DND-41 (cell line): ENCODE data around the gene TTC1.

ENCODE experiments used
- ATAC-seq: fragments of 200-7000 bp; cut with Tn5 transposase; 3 replicates; pipeline ENCODE4 v1.9.1; 2021; ENCODE audit warnings: low read depth; ENCODE audit not compliant: insufficient read depth
- DNase-seq: peaks from one replicate; pipeline ENCODE4 v3.0.0-alpha.2; 2020
- H2AFZ ChIP-seq: 2 replicates; pipeline ENCODE4 v1.6.0; 2012; ENCODE audit warnings: low read depth, low read length
- H3K27ac ChIP-seq: 2 replicates; pipeline ENCODE4 v1.5.1; 2012; ENCODE audit warnings: low read length, inconsistent platforms
- H3K27me3 ChIP-seq: fragments of 200-600 bp; sonication (generic); 2 replicates; pipeline ENCODE4 v1.6.0; 2012; ENCODE audit warnings: low read length, mild to moderate bottlenecking, inconsistent platforms; ENCODE audit not compliant: insufficient read depth, poor library complexity
- H3K36me3 ChIP-seq: 2 replicates; pipeline ENCODE4 v1.5.1; 2012; ENCODE audit warnings: low read length, inconsistent platforms; ENCODE audit not compliant: insufficient read depth
- H3K4me1 ChIP-seq: 2 replicates; pipeline ENCODE4 v1.5.1; 2012; ENCODE audit warnings: mild to moderate bottlenecking, low read length; ENCODE audit not compliant: insufficient read depth
- H3K4me2 ChIP-seq: 2 replicates; pipeline ENCODE4 v1.6.0; 2012; ENCODE audit warnings: mild to moderate bottlenecking, moderate library complexity, low read length, inconsistent platforms; ENCODE audit not compliant: insufficient read depth
- H3K4me3 ChIP-seq, 2 experiments: fragments of 200-600 bp in 1 of 2; shearing (Covaris generic) in 1 of 2; 2 replicates each; pipeline ENCODE4 v1.5.1; 2012 to 2016; ENCODE audit warnings: inconsistent platforms in 2 of 2, low read length in 2 of 2, mild to moderate bottlenecking in 2 of 2, low read depth in 1 of 2, moderate library complexity in 1 of 2
- H3K79me2 ChIP-seq: 2 replicates; pipeline ENCODE4 v1.6.0; 2012; ENCODE audit warnings: low read length, inconsistent platforms; ENCODE audit not compliant: insufficient read depth
- H3K9ac ChIP-seq: 2 replicates; pipeline ENCODE4 v1.6.0; 2012; ENCODE audit warnings: low read depth, mild to moderate bottlenecking, inconsistent platforms, low read length, moderate library complexity
- H3K9me3 ChIP-seq: 2 replicates; pipeline ENCODE4 v1.5.1; 2012; ENCODE audit warnings: low read length, moderate library complexity, mild to moderate bottlenecking, inconsistent platforms; ENCODE audit not compliant: insufficient read depth, severe bottlenecking
- H4K20me1 ChIP-seq: 2 replicates; pipeline ENCODE4 v1.6.0; 2012; ENCODE audit warnings: low read length; ENCODE audit not compliant: insufficient read depth
- CTCF ChIP-seq: IDR thresholded peaks from 2 replicates; pipeline ENCODE4 v1.5.1; 2012; ENCODE audit warnings: borderline replicate concordance, low read length, moderate library complexity, mild to moderate bottlenecking; ENCODE audit not compliant: poor library complexity, severe bottlenecking; ENCODE audit errors: extremely low read depth
- EZH2 ChIP-seq: IDR thresholded peaks from 3 replicates; pipeline ENCODE4 v1.6.1; 2012; ENCODE audit warnings: borderline replicate concordance, low read depth, mild to moderate bottlenecking, moderate library complexity, low read length, inconsistent platforms; ENCODE audit not compliant: severe bottlenecking

The TTC1 gene

GRCh38 chr5:160088805-160089204 is 79.9 kb downstream of the TTC1 start:
- Histone ChIP-seq H2AFZ (no peak overlapping the region), H3K9ac (no peak overlapping the region), H3K4me1 (no peaks in the 10 kb centered on the region), H3K27ac (no peak overlapping the region), H4K20me1 (no peaks in the 10 kb centered on the region), H3K4me2 (no peak overlapping the region), H3K79me2 (no peaks in the 10 kb centered on the region), H3K9me3 (no peaks in the 10 kb centered on the region), H3K36me3 (peaks cover 23% of the 10 kb centered on the region), H3K27me3 (no peaks in the 10 kb centered on the region), H3K4me3 (no peak overlapping the region)
- ATAC-seq (no peak), DNase-seq (no peak)
- no peak for TF ChIP-seq CTCF
- no peak for TF ChIP-seq EZH2

DNA sequence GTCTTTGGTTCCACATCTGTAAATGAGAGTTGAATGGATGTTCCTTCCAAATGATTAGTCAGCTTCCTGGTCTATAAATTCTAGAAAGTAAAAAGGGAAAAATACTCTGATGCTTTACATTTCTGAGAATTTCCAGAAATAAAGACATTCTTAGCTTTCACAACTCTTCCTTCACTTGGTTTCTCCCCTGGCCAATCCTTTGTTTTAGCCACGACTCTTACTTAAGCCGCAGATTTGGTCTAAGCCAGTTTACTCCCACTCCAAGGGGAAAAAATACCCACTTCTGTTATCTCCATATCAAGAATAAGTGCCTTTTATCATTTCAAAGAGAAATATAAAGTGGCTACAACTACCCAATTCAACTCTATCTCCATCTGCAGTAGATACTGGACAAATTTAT is 80.6 kb downstream of the TTC1 start:
- TF ChIP-seq CTCF (no peak), EZH2 (no peak)
- Histone ChIP-seq H3K4me1 (no peaks in the 10 kb centered on the region), H3K27me3 (no peaks in the 10 kb centered on the region), H3K79me2 (no peaks in the 10 kb centered on the region), H2AFZ (no peak overlapping the region), H4K20me1 (no peaks in the 10 kb centered on the region), H3K4me3 (no peak overlapping the region), H3K4me2 (no peak overlapping the region), H3K9me3 (no peaks in the 10 kb centered on the region), H3K9ac (no peak overlapping the region), H3K36me3 (peaks cover 30% of the 10 kb centered on the region), H3K27ac (no peak overlapping the region)
- DNase-seq (no peak), ATAC-seq (no peak)

DNA sequence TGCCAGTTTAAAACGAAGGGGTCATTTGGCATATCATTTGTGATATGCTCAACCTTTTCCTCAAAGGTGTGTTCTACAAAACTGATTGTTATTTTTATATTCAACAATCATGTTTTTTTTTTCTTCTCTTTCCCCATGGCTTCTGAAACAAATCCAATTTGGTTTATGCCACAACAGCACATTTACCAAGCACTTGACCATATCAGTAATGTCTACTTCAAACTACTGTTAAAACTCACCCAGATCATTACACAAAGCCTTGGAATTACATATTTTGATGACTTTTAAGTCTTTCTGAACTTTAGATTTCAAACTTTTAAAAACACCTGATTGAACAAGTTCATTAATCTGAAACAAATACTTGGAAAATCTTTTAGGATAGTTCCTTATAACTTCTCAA is 81.1 kb downstream of the TTC1 start:
- TF ChIP-seq EZH2 (no peak), CTCF (no peak)
- Histone ChIP-seq H3K4me1 (no peaks in the 10 kb centered on the region), H3K79me2 (no peaks in the 10 kb centered on the region), H2AFZ (no peak overlapping the region), H3K27me3 (no peaks in the 10 kb centered on the region), H4K20me1 (no peaks in the 10 kb centered on the region), H3K27ac (no peak overlapping the region), H3K4me2 (no peak overlapping the region), H3K9me3 (no peaks in the 10 kb centered on the region), H3K9ac (no peak overlapping the region), H3K4me3 (no peak overlapping the region), H3K36me3 (peaks cover 30% of the 10 kb centered on the region)
- ATAC-seq = no peak
- DNase-seq = no peak

DNA sequence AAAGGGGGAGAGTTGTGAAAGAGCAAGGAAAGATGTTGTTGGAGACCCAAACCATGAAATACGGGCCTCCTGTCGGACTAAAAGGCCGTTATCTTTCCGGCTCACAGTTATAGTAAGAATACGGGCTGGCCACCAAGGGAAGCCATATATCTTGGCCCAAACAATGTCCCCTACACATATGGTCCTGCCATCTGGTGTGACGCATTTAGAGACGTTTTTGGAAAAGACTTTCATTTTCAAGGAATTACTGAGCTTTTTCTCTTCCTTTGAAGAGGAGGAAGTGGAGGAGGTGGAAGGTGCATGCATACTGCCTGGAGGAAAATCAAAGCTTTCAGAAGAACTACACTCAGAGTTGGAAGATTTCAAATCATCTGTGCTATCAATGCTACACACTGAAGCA is 83.6 kb downstream of the TTC1 start:
- no peak overlapping the region for H3K9ac ChIP-seq
- no peak for ATAC-seq
- no peak for TF ChIP-seq CTCF
- peaks cover 50% of the 10 kb centered on the region for H3K36me3 ChIP-seq
- no peak overlapping the region for H3K4me2 ChIP-seq
- no peaks in the 10 kb centered on the region for H3K4me1 ChIP-seq
- H3K27me3 ChIP-seq = no peaks in the 10 kb centered on the region
- DNase-seq = no peak
- H2AFZ ChIP-seq = no peak overlapping the region
- no peaks in the 10 kb centered on the region for H4K20me1 ChIP-seq
- 0 out of 2 replicates have a peak, but pooled peaks cover 3% of the 10 kb centered on the region for H3K79me2 ChIP-seq
- no peak overlapping the region for H3K27ac ChIP-seq
- no peaks in the 10 kb centered on the region for H3K9me3 ChIP-seq
- H3K4me3 ChIP-seq = no peak overlapping the region
